GM12801 (cell line): ENCODE measurements around the gene NRG3.

Source experiments
- TF ChIP-seq, protein P1 (sequence below): IDR thresholded peaks from one replicate; pipeline ENCODE4 v1.5.1; 2011; ENCODE audit warnings: control low read depth; ENCODE audit not compliant: insufficient read length; ENCODE audit errors: extremely low read depth

The NRG3 gene

DNA sequence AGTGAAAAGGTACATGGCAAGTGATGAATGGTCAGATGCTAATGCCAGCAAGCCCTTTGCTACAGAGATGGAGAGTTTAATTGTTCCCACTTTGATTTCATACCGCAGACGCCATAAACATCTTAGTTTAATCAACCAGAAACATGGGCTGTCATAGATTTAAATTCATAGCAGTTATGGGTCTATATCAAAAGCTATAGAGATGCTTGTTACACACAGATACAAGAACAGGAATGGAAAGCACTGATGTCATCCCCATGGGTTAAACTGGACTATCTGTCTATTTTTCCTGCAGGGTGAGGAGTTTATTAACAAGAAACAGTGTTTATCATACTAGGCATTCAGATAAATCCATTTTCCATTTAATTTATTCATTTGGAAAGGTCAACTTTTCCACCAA is 409.2 kb downstream of the NRG3 start:
- TF ChIP-seq, protein P1, sequence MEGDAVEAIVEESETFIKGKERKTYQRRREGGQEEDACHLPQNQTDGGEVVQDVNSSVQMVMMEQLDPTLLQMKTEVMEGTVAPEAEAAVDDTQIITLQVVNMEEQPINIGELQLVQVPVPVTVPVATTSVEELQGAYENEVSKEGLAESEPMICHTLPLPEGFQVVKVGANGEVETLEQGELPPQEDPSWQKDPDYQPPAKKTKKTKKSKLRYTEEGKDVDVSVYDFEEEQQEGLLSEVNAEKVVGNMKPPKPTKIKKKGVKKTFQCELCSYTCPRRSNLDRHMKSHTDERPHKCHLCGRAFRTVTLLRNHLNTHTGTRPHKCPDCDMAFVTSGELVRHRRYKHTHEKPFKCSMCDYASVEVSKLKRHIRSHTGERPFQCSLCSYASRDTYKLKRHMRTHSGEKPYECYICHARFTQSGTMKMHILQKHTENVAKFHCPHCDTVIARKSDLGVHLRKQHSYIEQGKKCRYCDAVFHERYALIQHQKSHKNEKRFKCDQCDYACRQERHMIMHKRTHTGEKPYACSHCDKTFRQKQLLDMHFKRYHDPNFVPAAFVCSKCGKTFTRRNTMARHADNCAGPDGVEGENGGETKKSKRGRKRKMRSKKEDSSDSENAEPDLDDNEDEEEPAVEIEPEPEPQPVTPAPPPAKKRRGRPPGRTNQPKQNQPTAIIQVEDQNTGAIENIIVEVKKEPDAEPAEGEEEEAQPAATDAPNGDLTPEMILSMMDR = no peak

DNA sequence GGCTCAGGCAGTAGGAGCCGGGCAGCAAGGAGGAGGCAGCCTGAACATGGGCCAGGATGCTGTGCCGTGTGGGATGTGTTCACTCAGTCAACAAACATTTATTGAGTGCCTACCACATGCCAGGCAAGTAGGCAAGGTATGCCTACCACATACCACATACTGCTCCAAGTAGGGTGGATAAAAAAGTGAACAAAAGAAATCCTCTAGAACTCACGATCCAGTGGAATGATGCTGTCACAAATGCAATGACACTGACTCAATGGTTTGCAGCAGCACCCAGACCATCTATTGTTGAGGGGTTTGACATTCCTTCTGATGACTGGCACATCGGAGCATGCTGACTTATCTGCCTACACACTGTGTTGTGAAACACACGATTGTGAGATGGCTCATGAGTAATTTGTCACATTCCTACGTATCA is 413.5 kb downstream of the NRG3 start:
- TF ChIP-seq, protein P1 = no peak

DNA sequence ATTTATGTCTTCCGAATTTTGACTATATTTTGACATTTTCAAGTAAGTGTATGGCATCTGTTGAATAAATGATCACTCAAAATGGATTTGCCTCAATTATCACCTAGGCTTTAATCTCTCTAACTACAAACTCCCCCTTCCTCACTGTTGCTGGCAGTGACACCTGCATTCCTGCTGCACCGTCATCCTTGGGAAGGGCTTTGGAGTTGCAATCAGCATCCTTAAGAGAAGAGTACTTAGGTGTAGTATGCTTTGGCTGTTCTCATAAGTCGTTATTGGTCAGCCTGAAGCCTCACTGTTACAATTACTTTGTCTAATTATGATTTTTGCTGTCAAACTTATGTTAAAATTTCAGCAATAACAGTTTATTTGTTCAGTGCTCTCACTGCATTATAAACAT is 415.0 kb downstream of the NRG3 start:
- TF ChIP-seq, protein P1 = no peak

DNA sequence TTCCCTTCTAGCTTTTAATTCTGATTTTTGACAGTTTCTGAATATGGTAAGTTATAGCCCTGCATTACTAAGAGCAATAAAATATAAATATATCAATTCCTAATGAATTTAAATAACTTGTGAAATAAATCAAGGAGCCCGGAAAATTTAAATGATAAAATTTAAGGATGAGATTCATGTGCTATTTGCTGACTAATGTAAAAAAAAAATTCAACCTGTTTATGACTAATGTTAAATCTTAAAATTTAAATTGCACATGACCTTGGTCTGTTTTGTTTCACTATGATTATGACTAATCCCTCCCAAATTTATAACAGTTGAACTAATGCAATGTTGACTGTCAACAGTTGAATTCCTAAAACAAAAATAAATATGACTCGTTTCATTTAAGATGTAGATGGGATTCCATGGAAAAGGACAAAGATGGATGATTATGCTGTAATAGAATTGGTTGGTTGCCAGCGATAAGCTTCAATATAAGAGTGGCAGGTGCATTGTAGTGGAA is 419.9 kb downstream of the NRG3 start:
- TF ChIP-seq, protein P1 = no peak

DNA sequence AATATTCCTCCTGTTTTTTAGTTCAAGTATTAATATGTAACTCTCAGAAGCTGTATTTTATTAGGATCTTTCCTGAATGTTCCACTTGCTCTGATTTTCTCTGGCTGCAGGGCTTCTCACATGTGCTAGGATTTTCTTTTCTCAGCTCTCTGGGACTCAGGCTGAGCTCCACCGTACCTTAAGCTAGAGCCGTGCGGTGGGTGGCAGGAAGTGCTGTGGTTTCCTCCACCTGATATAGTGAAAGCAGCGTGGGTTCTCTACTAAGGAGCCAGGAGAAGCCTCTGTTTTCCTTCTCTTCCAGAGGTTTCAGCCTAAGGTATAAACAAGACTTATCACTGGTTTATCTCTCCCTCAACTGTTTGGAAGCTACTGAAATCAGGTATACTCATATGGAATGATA is 433.6 kb downstream of the NRG3 start:
- TF ChIP-seq, protein P1 = no peak

DNA sequence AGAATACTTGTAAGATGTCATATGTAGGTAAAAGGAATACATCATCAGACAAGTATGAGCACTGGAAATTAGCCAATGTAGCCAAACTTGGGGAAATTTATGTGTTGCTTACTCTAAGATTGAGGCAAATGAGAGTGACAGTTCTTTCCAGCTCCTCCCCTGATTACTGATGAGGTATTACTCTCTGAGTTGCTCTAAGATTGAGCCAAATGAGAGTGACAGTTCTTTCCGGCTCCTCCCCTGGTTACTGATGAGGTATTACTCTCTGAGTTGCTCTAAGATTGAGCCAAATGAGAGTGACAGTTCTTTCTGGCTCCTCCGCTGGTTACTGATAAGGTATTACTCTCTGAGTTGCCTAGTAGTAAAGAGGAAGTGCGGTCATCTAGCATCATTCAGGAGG is 435.8 kb downstream of the NRG3 start:
- TF ChIP-seq, protein P1 = no peak

DNA sequence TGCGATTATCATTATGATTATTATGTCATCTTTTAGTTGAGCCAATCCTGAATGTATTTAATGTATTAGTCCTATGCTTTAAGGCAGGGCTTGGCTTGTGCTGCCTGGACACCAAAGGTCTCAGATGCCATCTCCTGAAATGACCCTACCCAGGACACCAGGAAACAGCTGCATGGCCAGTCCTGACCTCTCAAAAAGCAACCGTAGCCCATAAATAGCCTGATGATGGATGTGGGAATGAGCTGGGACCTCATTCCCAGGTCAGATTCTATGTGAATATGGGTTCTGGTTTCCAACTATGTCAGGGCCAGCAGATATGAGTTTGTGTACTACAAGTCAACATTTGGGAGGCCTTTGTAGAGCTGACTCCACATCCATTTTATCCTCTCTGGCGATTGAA is 438.4 kb downstream of the NRG3 start:
- TF ChIP-seq, protein P1 = no peak

DNA sequence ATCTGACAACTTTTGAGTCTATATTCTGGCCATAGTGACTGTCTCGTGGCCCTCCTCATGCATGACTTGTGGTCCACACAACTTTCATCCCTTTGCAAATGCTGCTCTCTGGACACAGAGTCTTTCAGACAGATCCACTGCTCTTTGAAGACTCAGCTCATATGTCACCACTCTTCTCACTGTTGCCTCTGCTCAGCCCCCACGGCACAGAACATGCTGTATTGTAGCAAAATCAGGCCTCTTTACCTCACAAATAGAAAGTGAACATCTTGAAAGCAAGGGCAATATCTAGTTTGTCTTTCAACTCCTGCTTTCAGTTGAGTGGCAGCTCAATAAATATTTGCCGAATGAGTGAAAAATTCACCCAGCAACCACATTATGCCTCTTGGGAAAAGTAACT is 443.5 kb downstream of the NRG3 start:
- TF ChIP-seq, protein P1 = no peak
